Testis (tissue), 2 donors: ENCODE results near the gene MCM7.

ENCODE experiments used
- CTCF ChIP-seq, 3 experiments: fragments of 450-650 bp in 2 of 3; fragments of 200-600 bp in 1 of 3; sonication (generic) in 1 of 3; IDR thresholded peaks; one replicate each; pipeline ENCODE4 v1.5.1; 2016 to 2019; ENCODE audit warnings: antibody characterized with exemption in 3 of 3, mild to moderate bottlenecking in 2 of 3, moderate library complexity in 1 of 3
- POLR2A ChIP-seq: fragments of 450-650 bp; IDR thresholded peaks from one replicate; pipeline ENCODE4 v1.6.1; 2017; ENCODE audit warnings: antibody characterized with exemption, mild to moderate bottlenecking, moderate library complexity

DNA sequence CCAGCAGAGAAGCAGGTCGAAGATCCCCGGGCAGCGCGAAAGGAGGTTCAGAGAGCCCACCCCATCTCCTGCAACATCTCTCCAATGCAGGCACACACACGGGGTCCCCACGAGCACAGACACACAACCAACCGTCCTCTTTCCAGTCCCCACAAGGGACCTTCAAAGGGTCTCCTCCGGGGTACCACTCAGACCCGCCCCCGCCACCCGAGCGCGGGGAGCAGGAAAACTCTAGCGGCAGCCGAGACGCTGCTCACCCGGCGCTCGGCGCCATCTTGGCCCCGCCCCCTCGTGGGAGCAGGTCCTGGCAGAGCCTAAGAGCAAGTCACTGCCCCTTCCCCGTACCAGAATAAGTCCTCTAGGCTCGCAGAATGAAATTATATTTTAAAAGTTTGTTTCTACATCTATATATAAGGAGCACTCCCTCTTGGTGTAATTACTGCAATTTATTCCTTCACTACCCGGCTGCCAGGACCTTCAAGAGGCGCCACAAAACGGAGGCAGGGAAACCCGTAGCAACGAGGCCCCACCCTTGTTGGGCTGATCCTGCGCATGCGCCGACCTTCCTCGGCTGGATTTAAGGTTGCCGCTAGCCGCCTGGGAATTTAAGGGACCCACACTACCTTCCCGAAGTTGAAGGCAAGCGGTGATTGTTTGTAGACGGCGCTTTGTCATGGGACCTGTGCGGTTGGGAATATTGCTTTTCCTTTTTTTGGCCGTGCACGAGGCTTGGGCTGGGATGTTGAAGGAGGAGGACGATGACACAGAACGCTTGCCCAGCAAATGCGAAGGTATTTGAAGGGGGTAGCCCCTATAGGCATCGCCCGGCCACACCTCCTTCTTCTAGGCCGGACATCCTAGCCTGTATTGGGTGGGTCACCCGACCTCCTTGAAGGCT lies 18.1 kb upstream of the MCM7 start, which contains the start of the genes CNPY4 and TAF6:
- TF ChIP-seq CTCF (IDR thresholded peaks at IDR 0.05) = no peak
- TF ChIP-seq POLR2A = no peak
